NCI-H1694 (cell line): ENCODE data around the gene ARRDC1.
"Not testable (repeated sequence)": the region's sequence is repeated elsewhere in the genome, so short reads cannot be mapped to it uniquely, and the experiment has no call there.

ENCODE experiments used
- DNase-seq: peaks from one replicate; lab custom pipeline; 2025; lab: John Stamatoyannopoulos, UW

Gene ARRDC1

GRCh38 chr9:137613738-137614523, 8.4 kb downstream of the ARRDC1 start:
- no peak for DNase-seq

GRCh38 chr9:137614631-137615386, 9.3 kb downstream of the ARRDC1 start:
- no peak for DNase-seq

- DNase-seq = no peak
These were observed 9.9 kb downstream of the ARRDC1 start for GRCh38 chr9:137615387-137615871.

GRCh38 chr9:137618105-137619067, 12.9 kb downstream of the ARRDC1 start, which contains the start of gene EHMT1:
Gene EHMT1, plus strand, starts transcription at chr9:137619005. Its CDS starts 24 bp downstream, at chr9:137619029.
- DNase-seq = peak; percentile 52

GRCh38 chr9:137619240-137620047, 14.0 kb downstream of the ARRDC1 start:
- DNase-seq = no peak

- no peak for DNase-seq
These were observed 14.5 kb downstream of the ARRDC1 start for GRCh38 chr9:137620048-137620405.

GRCh38 chr9:137620581-137620980, 15.1 kb downstream of the ARRDC1 start:
- no peak for DNase-seq

- no peak for DNase-seq
These were observed 15.8 kb downstream of the ARRDC1 start for GRCh38 chr9:137621131-137621757.

- DNase-seq = not testable (repeated sequence)
These were observed 16.7 kb downstream of the ARRDC1 start for GRCh38 chr9:137622211-137622610.

GRCh38 chr9:137626464-137626863, 21.0 kb downstream of the ARRDC1 start:
- no peak for DNase-seq

GRCh38 chr9:137627406-137627805, 21.9 kb downstream of the ARRDC1 start:
- DNase-seq = not testable (repeated sequence)

- DNase-seq = no peak
These were observed 24.6 kb downstream of the ARRDC1 start for GRCh38 chr9:137630126-137630525.

- DNase-seq = no peak
These were observed 25.2 kb downstream of the ARRDC1 start for GRCh38 chr9:137630679-137631078.

- no peak for DNase-seq
These were observed 26.1 kb downstream of the ARRDC1 start for GRCh38 chr9:137631345-137632229.

- DNase-seq = no peak
These were observed 27.0 kb downstream of the ARRDC1 start for GRCh38 chr9:137632230-137633161.

GRCh38 chr9:137634016-137634415, 28.5 kb downstream of the ARRDC1 start:
- DNase-seq = no peak

GRCh38 chr9:137638680-137639079, 33.2 kb downstream of the ARRDC1 start:
- no peak for DNase-seq

GRCh38 chr9:137639303-137640051, 34.0 kb downstream of the ARRDC1 start:
- no peak for DNase-seq
